DOHH2 (cell line): ENCODE results near the gene ATP8A2.

Source experiments
- EZH2phosphoT487 ChIP-seq: fragments of 200-600 bp; sonication (generic); IDR thresholded peaks from 2 replicates; pipeline ENCODE4 v1.6.1; 2017; ENCODE audit warnings: borderline replicate concordance, mild to moderate bottlenecking, antibody characterized with exemption, low read length, moderate library complexity, mixed read lengths
- TF ChIP-seq, protein P1 (sequence below): fragments of 200-600 bp; sonication (generic); IDR thresholded peaks from one replicate; pipeline ENCODE4 v1.5.1; 2014; ENCODE audit warnings: antibody characterized with exemption, mild to moderate bottlenecking, low read depth, low read length; ENCODE audit not compliant: poor library complexity, severe bottlenecking

DNA sequence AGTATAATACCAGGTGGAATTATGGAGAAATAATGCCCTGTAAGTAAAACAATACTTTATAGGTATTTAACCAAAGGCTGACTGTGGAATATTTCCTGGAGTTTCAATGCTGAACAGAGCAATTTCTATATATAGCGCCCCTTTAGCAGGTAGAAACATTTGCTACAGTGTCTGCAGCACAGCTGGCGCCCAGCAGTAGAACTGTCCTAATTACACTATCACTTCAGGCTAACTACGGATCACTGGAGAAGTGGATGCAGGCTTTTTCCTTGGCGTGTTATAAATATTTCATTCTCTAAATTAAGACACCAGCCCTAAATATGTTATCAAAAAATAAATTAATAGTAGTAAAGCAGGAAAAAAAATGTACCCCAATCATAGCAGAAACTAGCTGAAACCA is 677.0 kb downstream of the ATP8A2 start:
- TF ChIP-seq, protein P1, sequence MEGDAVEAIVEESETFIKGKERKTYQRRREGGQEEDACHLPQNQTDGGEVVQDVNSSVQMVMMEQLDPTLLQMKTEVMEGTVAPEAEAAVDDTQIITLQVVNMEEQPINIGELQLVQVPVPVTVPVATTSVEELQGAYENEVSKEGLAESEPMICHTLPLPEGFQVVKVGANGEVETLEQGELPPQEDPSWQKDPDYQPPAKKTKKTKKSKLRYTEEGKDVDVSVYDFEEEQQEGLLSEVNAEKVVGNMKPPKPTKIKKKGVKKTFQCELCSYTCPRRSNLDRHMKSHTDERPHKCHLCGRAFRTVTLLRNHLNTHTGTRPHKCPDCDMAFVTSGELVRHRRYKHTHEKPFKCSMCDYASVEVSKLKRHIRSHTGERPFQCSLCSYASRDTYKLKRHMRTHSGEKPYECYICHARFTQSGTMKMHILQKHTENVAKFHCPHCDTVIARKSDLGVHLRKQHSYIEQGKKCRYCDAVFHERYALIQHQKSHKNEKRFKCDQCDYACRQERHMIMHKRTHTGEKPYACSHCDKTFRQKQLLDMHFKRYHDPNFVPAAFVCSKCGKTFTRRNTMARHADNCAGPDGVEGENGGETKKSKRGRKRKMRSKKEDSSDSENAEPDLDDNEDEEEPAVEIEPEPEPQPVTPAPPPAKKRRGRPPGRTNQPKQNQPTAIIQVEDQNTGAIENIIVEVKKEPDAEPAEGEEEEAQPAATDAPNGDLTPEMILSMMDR: no peak
- TF ChIP-seq EZH2phosphoT487: no peak
